HAP-1 (cell line): ENCODE results near the gene PRICKLE3.

Source experiments
- DNase-seq, 2 experiments: peaks; one replicate each; pipeline ENCODE4 v3.0.0-alpha.2; 2016 to 2020; ENCODE audit warnings: low spot score in 2 of 2
- H3K27me3 ChIP-seq: fragments of 250-450 bp; sonication (Bioruptor Pico); 2 replicates; pipeline ENCODE4 v1.5.1; 2020; ENCODE audit warnings: low read depth, mild to moderate bottlenecking, moderate library complexity
- H3K36me3 ChIP-seq: fragments of 250-450 bp; sonication (Bioruptor Pico); replicated peaks from 2 replicates; pipeline ENCODE4 v1.5.1; 2020; ENCODE audit warnings: mild to moderate bottlenecking
- H3K4me1 ChIP-seq: fragments of 250-450 bp; sonication (Bioruptor Pico); 2 replicates; pipeline ENCODE4 v1.5.1; 2020; ENCODE audit warnings: mild to moderate bottlenecking
- H3K4me3 ChIP-seq: fragments of 250-450 bp; sonication (Bioruptor Pico); 2 replicates; pipeline ENCODE4 v1.5.1; 2020; ENCODE audit warnings: mild to moderate bottlenecking, moderate library complexity
- H3K9me3 ChIP-seq: fragments of 250-450 bp; sonication (Bioruptor Pico); 2 replicates; pipeline ENCODE4 v1.5.1; 2020; ENCODE audit warnings: mild to moderate bottlenecking, moderate library complexity
- in situ Hi-C: fragments of 300-500 bp; cut with MboI; formaldehyde crosslinking; loops from 3 replicates; pipeline ENCODE4 v1.14.3; 2020; ENCODE audit warnings: low sequenced_read_pairs, inconsistent platforms, mixed read lengths

Gene PRICKLE3

DNA sequence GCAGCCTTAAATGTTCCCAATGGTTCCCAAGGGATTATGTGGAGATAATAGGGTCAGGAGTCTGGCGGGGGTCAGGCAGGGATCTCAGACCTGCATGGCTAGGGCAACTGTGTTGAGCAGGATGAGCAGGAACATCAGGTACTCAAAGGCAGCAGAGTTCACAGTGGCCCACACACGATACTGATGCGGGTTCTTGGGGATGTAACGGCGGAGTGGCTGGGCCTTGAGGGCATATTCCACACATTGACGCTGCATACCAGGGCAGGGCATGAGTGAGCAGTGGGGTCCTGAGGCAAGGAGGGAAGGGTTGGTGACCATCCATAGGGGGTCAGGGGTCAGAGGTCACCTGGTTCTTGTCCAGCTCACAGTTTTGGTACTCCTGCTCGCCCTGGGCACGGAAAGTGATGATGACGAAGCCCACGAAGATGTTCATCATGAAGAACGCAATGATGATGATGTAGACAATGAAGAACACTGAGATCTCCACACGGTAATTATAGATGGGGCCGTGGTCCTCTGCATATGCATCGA lies 28.9 kb upstream of the PRICKLE3 start:
- no peaks in the 10 kb centered on the region for H3K9me3 ChIP-seq
- in situ Hi-C loops = no loop called here

DNA sequence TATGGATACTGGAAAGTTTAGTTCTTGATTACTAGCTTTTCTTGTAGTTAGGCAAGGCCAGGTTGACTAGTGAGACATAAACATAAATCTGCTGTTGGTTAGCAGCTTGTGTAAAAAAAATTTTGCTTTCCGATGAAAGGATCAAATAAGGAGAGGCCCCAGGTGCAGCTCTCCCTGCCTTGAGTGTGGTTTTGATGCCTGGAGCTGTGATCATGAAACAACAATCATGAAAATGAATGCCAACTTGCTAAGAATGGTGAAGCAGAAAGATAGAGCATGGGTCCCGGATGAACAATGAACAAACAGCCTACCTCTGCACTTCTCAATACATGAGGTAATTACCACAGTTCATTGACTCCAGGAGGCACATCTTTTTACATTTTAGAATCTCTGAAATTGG lies 28.2 kb upstream of the PRICKLE3 start:
- in situ Hi-C loops = no loop called here
- H3K27me3 ChIP-seq = peaks cover 3% of the 10 kb centered on the region; the same call in 1 of the 2 replicates
- H3K9me3 ChIP-seq = no peaks in the 10 kb centered on the region

More for the DNA sequence above, 28.9 kb upstream of the PRICKLE3 start:
- no peak for DNase-seq
- H3K27me3 ChIP-seq = no peaks in the 10 kb centered on the region
- no peaks in the 10 kb centered on the region for H3K36me3 ChIP-seq
- no peaks in the 10 kb centered on the region for H3K4me1 ChIP-seq
- H3K4me3 ChIP-seq = no peak overlapping the region

DNA sequence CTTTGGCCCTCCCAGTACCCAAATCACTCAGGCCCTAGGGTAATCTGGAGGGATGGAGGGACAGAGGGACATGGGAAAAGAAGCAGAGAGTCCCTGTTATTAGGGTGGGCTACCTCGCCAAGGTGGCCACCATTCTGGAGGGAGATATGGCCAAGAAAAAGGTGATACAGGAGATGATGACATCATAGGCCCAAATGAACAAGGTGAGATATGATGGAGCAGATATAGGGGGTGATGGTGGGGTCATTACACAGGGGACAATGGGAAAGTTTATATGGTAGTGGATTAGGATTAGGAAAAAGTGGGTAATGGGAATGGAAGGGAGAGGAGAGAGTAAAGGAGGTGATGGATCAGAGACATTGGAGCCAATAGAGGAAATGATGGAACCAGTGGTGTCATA lies 26.7 kb upstream of the PRICKLE3 start:
- Histone ChIP-seq H3K27me3 (peaks cover 3% of the 10 kb centered on the region; the same call in 1 of the 2 replicates), H3K9me3 (no peaks in the 10 kb centered on the region), H3K36me3 (no peaks in the 10 kb centered on the region), H3K4me1 (no peaks in the 10 kb centered on the region), H3K4me3 (no peak overlapping the region)
- in situ Hi-C loops = no loop called here
- DNase-seq = no peak

More for the DNA sequence above, 28.2 kb upstream of the PRICKLE3 start:
- H3K36me3 ChIP-seq = no peaks in the 10 kb centered on the region
- no peaks in the 10 kb centered on the region for H3K4me1 ChIP-seq
- no peak for DNase-seq
- H3K4me3 ChIP-seq = no peak overlapping the region

DNA sequence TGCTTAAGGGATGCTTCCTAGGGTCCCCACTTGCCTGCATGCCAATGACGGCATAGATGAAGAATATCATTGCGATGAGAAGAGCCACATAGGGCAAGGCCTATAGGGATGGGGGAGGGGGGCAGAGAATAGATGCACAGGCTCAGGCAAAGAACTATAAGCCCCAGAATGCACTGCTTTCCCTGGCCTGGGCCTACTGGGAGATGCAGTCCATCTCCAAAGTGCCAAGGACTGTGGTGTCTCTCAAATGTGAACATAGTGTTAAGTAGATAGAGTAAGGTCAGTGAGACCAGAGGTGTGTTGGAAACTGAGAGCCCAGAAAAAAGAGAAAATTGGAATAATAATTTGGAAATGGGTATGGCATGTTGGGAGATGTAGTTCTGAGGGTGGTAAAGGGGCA lies 26.0 kb upstream of the PRICKLE3 start:
- no peaks in the 10 kb centered on the region for H3K9me3 ChIP-seq
- H3K27me3 ChIP-seq = peaks cover 3% of the 10 kb centered on the region; the same call in 1 of the 2 replicates
- DNase-seq = no peak
- no peaks in the 10 kb centered on the region for H3K36me3 ChIP-seq
- H3K4me1 ChIP-seq = no peaks in the 10 kb centered on the region
- in situ Hi-C loops = no loop called here
- no peak overlapping the region for H3K4me3 ChIP-seq

DNA sequence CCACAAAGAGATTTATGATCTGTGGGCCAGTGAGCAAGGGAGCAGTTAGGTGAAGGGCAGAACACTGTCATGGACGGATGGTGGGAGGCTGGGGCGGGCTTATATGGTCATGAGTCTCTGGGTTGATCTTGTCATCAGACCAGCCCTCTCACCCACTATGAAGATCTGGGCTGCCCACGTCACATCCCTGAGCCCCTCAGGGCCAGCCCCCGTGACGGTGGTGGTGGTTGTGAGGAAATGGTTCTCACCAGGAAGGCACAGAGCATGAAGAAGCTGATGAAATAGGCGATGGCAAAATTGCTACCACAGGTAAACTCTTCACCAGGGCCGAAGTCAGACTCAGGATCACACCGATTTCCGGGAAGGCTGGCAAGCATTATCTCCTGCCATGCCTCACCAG lies 24.9 kb upstream of the PRICKLE3 start:
- Histone ChIP-seq H3K4me1 (no peaks in the 10 kb centered on the region), H3K4me3 (no peak overlapping the region), H3K36me3 (no peaks in the 10 kb centered on the region), H3K9me3 (no peaks in the 10 kb centered on the region), H3K27me3 (peaks cover 3% of the 10 kb centered on the region; the same call in 1 of the 2 replicates)
- DNase-seq = no peak
- in situ Hi-C loops = no loop called here

DNA sequence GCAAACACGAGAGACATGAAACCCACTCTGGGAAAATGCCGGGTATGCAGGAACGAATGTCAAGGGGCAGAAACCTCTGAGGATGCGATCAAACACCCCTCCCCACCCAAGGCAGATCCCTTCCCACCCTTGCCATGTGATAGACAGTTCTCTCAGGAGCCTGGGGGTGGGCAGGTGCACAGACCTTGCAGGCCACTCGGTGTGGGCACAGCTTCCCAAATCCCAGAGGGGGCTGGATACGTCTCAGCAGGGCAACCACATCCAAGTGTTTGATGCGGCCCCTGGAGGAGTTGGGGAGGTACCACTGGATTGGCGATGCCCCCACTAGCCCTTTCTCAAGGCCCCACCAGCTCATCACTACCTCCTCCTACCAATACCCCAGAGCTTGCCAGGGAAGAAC lies 24.2 kb upstream of the PRICKLE3 start:
- Histone ChIP-seq H3K36me3 (no peaks in the 10 kb centered on the region), H3K9me3 (no peaks in the 10 kb centered on the region), H3K4me3 (no peak overlapping the region), H3K27me3 (peaks cover 3% of the 10 kb centered on the region; the same call in 1 of the 2 replicates), H3K4me1 (no peaks in the 10 kb centered on the region)
- in situ Hi-C loops = no loop called here
- no peak for DNase-seq

DNA sequence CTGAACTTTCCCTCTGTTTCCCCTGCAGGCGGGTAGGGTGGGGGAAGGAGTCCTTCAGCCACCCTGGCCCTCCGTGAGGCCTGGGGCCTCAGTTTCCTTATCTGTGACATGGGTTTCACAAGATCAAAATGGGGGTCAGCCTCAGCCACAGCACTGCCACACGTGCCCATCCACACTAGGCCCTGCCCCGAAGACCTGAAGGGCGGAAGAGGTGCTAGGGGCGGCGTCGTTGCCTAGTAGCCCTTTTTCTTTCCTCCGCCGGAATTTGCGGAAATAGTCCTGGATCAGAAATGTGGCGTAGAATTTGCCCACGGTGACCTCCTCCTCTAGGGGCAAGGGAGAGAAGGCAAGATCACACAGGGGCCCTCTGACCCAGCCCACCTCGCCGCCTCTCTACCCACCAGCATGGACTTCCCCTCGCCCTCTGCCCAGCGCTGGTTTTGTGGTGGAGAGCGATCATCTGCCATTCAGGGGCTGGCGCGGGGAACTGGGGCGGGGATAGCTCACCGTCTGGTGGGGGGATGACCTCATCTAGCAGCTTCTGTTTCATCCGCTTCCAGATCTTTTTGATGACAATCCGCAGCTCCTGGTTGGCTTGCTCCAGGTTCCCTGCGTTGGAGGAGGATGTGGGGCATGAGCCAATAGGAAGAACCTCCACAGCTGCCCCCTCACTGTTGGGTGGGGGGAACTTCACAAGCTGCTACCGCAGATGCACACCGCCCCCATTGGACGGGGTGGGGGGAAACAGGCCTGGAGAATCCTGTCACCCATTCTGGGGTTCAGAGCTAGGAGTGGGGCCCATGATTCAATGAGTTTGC lies 23.5 kb upstream of the PRICKLE3 start:
- Histone ChIP-seq H3K36me3 (no peaks in the 10 kb centered on the region), H3K4me1 (no peaks in the 10 kb centered on the region), H3K4me3 (no peak overlapping the region), H3K9me3 (no peaks in the 10 kb centered on the region), H3K27me3 (peaks cover 3% of the 10 kb centered on the region; the same call in 1 of the 2 replicates)
- DNase-seq = no peak
- in situ Hi-C loops = no loop called here

DNA sequence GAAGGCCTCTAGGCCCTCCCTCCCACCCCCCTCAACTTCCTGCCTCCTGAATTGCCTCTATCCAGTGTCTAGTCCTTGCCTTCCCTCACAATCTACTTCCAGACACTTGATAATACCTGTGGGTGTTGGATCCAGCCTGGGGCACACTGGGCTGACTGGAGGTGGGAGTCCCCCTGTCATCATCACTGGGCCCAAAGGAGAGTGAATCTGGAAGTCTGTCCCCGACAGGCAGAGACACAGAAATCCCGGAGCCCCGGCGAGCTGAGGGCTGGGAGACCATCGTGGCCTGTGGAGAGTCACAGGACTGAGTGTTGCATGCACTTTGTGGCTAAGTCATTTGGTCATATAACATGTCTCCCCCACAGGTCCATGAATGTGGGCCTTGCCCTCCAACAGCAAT lies 22.2 kb upstream of the PRICKLE3 start:
- Histone ChIP-seq H3K4me3 (no peak overlapping the region), H3K4me1 (no peaks in the 10 kb centered on the region), H3K36me3 (no peaks in the 10 kb centered on the region), H3K9me3 (no peaks in the 10 kb centered on the region), H3K27me3 (peaks cover 6% of the 10 kb centered on the region; the same call in 1 of the 2 replicates)
- in situ Hi-C loops = no loop called here
- no peak for DNase-seq

DNA sequence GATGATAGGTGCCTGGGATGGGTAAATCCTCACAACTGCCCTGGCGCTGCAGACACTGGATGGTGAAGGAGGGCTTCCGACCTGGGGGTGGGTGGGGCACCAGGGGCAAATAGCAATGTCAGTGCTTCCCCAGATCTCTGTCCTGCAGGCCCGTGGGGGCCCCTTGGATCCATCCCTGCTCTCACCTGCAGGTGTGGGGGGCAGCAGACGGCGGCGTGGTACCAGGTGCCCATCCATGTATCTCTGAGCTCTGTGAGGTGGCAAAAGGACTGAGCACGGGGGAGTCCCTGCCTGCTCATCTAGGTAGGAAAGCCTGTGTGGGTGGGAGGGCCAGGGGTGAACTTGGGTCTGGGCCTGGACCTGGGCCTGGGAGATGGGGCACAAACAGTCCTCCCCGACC lies 20.4 kb upstream of the PRICKLE3 start:
- no peak for DNase-seq
- no peaks in the 10 kb centered on the region for H3K4me1 ChIP-seq
- no peaks in the 10 kb centered on the region for H3K36me3 ChIP-seq
- in situ Hi-C loops = no loop called here
- H3K27me3 ChIP-seq = peaks cover 6% of the 10 kb centered on the region; the same call in 1 of the 2 replicates
- no peak overlapping the region for H3K4me3 ChIP-seq
- H3K9me3 ChIP-seq = no peaks in the 10 kb centered on the region

DNA sequence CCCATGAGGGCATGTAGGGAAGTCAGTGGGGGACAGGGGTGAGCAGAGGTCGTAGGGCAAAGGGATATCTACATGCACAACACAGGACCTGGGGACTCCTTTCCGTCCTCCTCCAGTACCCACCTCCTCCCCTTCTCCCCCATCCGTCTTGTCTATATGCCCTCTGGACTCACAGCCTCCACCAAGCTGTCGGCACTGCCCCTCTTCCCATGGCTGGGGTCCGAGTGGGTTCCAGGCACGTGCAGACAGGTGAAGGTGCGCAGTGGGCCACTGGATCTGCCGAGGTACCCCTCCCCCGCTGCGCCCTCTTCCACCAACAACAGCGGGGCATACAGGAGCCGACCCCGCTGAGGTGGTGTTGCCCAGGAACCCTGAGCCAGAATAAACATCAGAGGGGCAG lies 19.3 kb upstream of the PRICKLE3 start:
- Histone ChIP-seq H3K36me3 (no peaks in the 10 kb centered on the region), H3K27me3 (peaks cover 6% of the 10 kb centered on the region; the same call in 1 of the 2 replicates)
- in situ Hi-C loops = no loop called here

DNA sequence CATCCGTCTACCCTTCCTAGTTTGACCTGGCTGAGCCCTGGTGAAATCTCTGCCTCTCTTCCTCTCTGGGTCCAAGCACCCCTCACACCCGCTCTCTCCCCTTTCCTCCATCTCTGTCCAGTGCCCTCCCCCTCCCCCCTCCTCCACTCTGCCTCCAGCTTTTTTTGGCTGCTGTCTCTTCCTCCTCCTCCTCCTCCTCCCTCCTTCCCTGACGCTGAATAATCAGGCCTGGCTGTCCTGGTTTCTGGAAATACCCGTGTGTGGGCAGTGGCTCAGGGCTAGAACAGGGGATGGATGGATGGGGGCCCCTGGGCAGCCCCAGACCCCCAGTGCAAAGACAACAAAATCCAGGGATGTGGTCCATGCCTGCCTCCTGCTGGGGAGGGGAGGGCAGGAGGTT lies 18.5 kb upstream of the PRICKLE3 start:
- Histone ChIP-seq H3K4me3 (no peak overlapping the region), H3K27me3 (peaks cover 6% of the 10 kb centered on the region; the same call in 1 of the 2 replicates), H3K36me3 (no peaks in the 10 kb centered on the region), H3K9me3 (no peaks in the 10 kb centered on the region), H3K4me1 (peaks cover 5% of the 10 kb centered on the region)
- in situ Hi-C loops = no loop called here
- DNase-seq = no peak

More for the DNA sequence above, 19.3 kb upstream of the PRICKLE3 start:
- peaks cover 2% of the 10 kb centered on the region for H3K4me1 ChIP-seq
- no peaks in the 10 kb centered on the region for H3K9me3 ChIP-seq
- no peak for DNase-seq
- H3K4me3 ChIP-seq = no peak overlapping the region

DNA sequence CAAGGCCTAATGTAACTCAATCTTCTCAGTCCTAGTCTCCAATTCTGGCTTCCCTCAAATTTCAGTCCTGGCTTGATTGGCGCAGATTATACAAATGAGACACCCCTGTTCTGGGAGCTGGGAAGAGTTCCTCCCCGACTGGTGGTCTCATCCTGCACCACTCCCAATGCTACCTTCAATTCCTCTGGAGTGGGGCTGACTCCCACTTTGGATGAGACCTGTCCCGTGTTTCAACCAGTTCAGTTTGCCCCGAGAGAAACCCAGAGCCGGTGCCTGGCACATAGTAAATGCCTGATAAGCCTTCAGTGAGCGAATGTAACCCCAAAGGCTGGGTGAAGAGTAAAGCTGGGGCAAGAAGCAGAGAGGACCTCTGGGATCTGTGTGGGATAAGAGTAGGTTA lies 17.8 kb upstream of the PRICKLE3 start:
- in situ Hi-C loops = no loop called here
- H3K27me3 ChIP-seq = peaks cover 4% of the 10 kb centered on the region; the same call in 1 of the 2 replicates
- DNase-seq = no peak
- H3K9me3 ChIP-seq = no peaks in the 10 kb centered on the region
- H3K4me3 ChIP-seq = no peak overlapping the region
- peaks cover 5% of the 10 kb centered on the region for H3K4me1 ChIP-seq
- H3K36me3 ChIP-seq = no peaks in the 10 kb centered on the region

DNA sequence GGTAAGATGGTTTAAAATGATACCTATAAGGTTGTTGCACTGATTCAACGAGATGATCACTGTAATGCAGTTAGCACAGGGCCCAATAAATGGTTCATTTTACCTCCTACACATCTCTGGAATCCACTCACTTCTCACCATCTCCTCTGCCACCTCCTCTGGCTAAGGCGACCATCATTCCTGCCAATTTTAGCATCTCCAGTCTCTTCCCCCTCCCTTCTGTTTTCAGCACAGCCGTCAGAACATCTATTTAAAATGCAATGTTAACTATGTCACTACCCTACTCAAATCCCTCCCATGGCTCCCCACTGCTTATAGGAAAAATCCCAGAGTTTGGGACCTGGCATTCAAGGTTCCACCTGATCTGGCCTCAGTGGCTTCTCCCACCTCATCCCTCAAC lies 17.4 kb upstream of the PRICKLE3 start:
- in situ Hi-C loops = no loop called here
- peaks cover 4% of the 10 kb centered on the region; the same call in 1 of the 2 replicates for H3K27me3 ChIP-seq
- no peaks in the 10 kb centered on the region for H3K9me3 ChIP-seq
- peaks cover 5% of the 10 kb centered on the region for H3K4me1 ChIP-seq
- H3K36me3 ChIP-seq = no peaks in the 10 kb centered on the region
- no peak overlapping the region for H3K4me3 ChIP-seq
- no peak for DNase-seq

DNA sequence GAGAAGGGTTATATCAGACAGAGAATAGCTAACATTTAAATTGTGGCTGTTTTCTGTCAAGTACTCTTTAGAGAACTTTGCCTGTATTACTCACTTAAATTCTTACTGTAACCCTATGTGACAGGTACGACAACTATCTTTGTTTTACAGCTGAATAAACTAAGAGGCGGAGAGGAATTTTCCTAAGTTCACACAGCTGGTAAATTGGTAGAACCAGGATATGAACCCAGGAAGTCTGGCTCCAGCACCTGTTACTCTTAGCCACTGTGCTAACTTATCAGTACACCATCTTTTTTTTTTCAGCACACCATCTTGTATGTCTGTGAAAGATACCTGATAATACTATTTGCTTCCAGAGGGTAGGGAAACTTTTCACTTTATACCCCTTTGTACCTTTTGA lies 15.8 kb upstream of the PRICKLE3 start:
- in situ Hi-C loops = no loop called here
- peaks cover 5% of the 10 kb centered on the region for H3K4me1 ChIP-seq
- no peaks in the 10 kb centered on the region for H3K36me3 ChIP-seq
- no peak for DNase-seq
- H3K9me3 ChIP-seq = no peaks in the 10 kb centered on the region
- H3K4me3 ChIP-seq = no peak overlapping the region
- peaks cover 4% of the 10 kb centered on the region; the same call in 1 of the 2 replicates for H3K27me3 ChIP-seq
